ENCODE measurements around the gene ANGPTL7. TPM values are rescaled to one million over a fixed set of nuclear protein-coding genes. Genes with fewer than 3 reads are reported as not detected.

Gene ANGPTL7
- total RNA-seq, 1 experiment from 2014 or later, result not detected

DNA sequence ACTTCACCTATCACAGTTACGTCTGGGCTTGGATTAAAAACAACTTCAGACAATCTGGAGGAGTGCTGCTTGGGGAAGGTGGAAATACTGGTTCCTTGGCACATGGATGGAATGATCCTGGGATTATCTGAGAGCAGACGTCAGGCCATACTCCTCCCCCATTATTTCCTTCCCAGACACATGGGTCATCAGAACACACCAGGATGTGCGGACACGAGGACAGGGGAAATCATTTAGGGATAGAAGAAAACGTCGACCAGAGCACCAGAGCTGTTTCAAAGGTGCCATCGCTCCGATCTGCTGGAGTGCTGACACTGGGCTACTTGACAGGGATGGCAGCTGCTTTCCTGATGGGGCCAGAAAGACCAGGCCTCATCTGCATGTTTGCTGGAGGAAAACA lies 31.8 kb upstream of the ANGPTL7 start:
- Histone ChIP-seq H3K9ac (ENCODE audit: low read length) (no peak overlapping the region), H3K27me3 (ENCODE audit: insufficient read depth, low read length) (no peaks in the 10 kb centered on the region), H3K9me3 (ENCODE audit: control insufficient read depth in 1 of 2, insufficient read depth in 1 of 2, low read depth in 1 of 2, low read length in 2 of 2) (no peaks in the 10 kb centered on the region), H2AFZ (ENCODE audit: low read depth, low read length, poor library complexity, severe bottlenecking) (no peak overlapping the region), H3K36me3 (ENCODE audit: control insufficient read depth in 1 of 2, insufficient read depth in 2 of 2, low read length in 2 of 2) (peaks cover 3% of the 10 kb centered on the region in 2 experiments; a peak in 1 of 4 replicates), H3K4me2 (ENCODE audit: low read length) (no peak overlapping the region), H3K27ac (ENCODE audit: low read depth, low read length) (no peak overlapping the region), H3K4me1 (ENCODE audit: control insufficient read depth in 1 of 2, insufficient read depth in 2 of 2, low read length in 2 of 2) (no peaks in the 10 kb centered on the region), H3K79me2 (ENCODE audit: insufficient read depth, low read length) (no peaks in the 10 kb centered on the region), H3K4me3 (replicated peaks in 1 of 2; ENCODE audit: low read depth in 1 of 2, low read length in 2 of 2) (no peak overlapping the region), H4K20me1 (ENCODE audit: insufficient read depth) (no peaks in the 10 kb centered on the region), H3K9me2 (ENCODE audit: insufficient read depth) (no peaks in the 10 kb centered on the region)
- ATAC-seq, result no peak
- TF ChIP-seq SP1 (IDR thresholded peaks at IDR 0.05; ENCODE audit: low read depth), result no peak
- TF ChIP-seq POLR2AphosphoS5 (IDR thresholded peaks at IDR 0.05; ENCODE audit: low read depth, low read length), result no peak
- TF ChIP-seq TCF7L2 (IDR thresholded peaks at IDR 0.05; ENCODE audit: borderline replicate concordance, extremely low read depth, insufficient read depth, insufficient read length), result no peak
- no peak for TF ChIP-seq EZH2 (IDR thresholded peaks at IDR 0.05)
- TF ChIP-seq JUND (IDR thresholded peaks at IDR 0.05), result no peak
- no peak for TF ChIP-seq ZFX (IDR thresholded peaks at IDR 0.05)
- TF ChIP-seq, protein P1, sequence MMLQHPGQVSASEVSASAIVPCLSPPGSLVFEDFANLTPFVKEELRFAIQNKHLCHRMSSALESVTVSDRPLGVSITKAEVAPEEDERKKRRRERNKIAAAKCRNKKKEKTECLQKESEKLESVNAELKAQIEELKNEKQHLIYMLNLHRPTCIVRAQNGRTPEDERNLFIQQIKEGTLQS (IDR thresholded peaks at IDR 0.05), result no peak
- TF ChIP-seq, protein P2, sequence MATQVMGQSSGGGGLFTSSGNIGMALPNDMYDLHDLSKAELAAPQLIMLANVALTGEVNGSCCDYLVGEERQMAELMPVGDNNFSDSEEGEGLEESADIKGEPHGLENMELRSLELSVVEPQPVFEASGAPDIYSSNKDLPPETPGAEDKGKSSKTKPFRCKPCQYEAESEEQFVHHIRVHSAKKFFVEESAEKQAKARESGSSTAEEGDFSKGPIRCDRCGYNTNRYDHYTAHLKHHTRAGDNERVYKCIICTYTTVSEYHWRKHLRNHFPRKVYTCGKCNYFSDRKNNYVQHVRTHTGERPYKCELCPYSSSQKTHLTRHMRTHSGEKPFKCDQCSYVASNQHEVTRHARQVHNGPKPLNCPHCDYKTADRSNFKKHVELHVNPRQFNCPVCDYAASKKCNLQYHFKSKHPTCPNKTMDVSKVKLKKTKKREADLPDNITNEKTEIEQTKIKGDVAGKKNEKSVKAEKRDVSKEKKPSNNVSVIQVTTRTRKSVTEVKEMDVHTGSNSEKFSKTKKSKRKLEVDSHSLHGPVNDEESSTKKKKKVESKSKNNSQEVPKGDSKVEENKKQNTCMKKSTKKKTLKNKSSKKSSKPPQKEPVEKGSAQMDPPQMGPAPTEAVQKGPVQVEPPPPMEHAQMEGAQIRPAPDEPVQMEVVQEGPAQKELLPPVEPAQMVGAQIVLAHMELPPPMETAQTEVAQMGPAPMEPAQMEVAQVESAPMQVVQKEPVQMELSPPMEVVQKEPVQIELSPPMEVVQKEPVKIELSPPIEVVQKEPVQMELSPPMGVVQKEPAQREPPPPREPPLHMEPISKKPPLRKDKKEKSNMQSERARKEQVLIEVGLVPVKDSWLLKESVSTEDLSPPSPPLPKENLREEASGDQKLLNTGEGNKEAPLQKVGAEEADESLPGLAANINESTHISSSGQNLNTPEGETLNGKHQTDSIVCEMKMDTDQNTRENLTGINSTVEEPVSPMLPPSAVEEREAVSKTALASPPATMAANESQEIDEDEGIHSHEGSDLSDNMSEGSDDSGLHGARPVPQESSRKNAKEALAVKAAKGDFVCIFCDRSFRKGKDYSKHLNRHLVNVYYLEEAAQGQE (IDR thresholded peaks at IDR 0.05; ENCODE audit: low read depth), result no peak
- no peak for TF ChIP-seq EGR1 (IDR thresholded peaks at IDR 0.05; ENCODE audit: low read depth)
- TF ChIP-seq POLR2A (IDR thresholded peaks at IDR 0.05; ENCODE audit: borderline replicate concordance, extremely low read depth, insufficient read depth, insufficient read length), result no peak
- TF ChIP-seq, protein P3, sequence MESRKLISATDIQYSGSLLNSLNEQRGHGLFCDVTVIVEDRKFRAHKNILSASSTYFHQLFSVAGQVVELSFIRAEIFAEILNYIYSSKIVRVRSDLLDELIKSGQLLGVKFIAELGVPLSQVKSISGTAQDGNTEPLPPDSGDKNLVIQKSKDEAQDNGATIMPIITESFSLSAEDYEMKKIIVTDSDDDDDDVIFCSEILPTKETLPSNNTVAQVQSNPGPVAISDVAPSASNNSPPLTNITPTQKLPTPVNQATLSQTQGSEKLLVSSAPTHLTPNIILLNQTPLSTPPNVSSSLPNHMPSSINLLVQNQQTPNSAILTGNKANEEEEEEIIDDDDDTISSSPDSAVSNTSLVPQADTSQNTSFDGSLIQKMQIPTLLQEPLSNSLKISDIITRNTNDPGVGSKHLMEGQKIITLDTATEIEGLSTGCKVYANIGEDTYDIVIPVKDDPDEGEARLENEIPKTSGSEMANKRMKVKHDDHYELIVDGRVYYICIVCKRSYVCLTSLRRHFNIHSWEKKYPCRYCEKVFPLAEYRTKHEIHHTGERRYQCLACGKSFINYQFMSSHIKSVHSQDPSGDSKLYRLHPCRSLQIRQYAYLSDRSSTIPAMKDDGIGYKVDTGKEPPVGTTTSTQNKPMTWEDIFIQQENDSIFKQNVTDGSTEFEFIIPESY (IDR thresholded peaks at IDR 0.05; ENCODE audit: extremely low read depth, insufficient replicate concordance, low read length), result no peak
- TF ChIP-seq EZH2phosphoT487 (IDR thresholded peaks at IDR 0.05; ENCODE audit: borderline replicate concordance), result no peak
- no peak for TF ChIP-seq CBX3 (IDR thresholded peaks at IDR 0.05; ENCODE audit: low read depth)
- TF ChIP-seq CEBPB (IDR thresholded peaks at IDR 0.05; ENCODE audit: low read depth), result no peak
- TF ChIP-seq, protein P4, sequence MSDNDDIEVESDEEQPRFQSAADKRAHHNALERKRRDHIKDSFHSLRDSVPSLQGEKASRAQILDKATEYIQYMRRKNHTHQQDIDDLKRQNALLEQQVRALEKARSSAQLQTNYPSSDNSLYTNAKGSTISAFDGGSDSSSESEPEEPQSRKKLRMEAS (IDR thresholded peaks at IDR 0.05), result no peak
- TF ChIP-seq, protein P5, sequence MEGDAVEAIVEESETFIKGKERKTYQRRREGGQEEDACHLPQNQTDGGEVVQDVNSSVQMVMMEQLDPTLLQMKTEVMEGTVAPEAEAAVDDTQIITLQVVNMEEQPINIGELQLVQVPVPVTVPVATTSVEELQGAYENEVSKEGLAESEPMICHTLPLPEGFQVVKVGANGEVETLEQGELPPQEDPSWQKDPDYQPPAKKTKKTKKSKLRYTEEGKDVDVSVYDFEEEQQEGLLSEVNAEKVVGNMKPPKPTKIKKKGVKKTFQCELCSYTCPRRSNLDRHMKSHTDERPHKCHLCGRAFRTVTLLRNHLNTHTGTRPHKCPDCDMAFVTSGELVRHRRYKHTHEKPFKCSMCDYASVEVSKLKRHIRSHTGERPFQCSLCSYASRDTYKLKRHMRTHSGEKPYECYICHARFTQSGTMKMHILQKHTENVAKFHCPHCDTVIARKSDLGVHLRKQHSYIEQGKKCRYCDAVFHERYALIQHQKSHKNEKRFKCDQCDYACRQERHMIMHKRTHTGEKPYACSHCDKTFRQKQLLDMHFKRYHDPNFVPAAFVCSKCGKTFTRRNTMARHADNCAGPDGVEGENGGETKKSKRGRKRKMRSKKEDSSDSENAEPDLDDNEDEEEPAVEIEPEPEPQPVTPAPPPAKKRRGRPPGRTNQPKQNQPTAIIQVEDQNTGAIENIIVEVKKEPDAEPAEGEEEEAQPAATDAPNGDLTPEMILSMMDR (IDR thresholded peaks at IDR 0.05 in 2 of 3, conservative IDR thresholded peaks at IDR 0.05 in 1 of 3; ENCODE audit: borderline replicate concordance in 1 of 3, insufficient read depth in 1 of 3, low read depth in 2 of 3, low read length in 2 of 3), result no peak
- intact Hi-C loops (cut with micrococcal nuclease), result no loop called here
- DNase-seq (ENCODE audit: low read depth, low spot score), result no peak
- ChIA-PET CTCF (no interaction called here), POLR2A (no interaction called here), RAD21 (ENCODE audit: low non-redundant PET in 1 of 2, low total read pairs in 2 of 2, uncharacterized antibody in 2 of 2, unreplicated experiment in 2 of 2) (no interaction called here)
- BruUV-seq (replicated peaks), result no TSS peak
